Right cardiac atrium (tissue), 5 donors: Measurements from ENCODE around the gene VAMP1. TPM values are rescaled to one million over a fixed set of nuclear protein-coding genes. Genes with fewer than 3 reads are reported as not detected.
A peak's percentile ranks its signal among the peaks of the same experiment; 100 is the strongest.
"Not testable (repeated sequence)": the region's sequence is repeated elsewhere in the genome, so short reads cannot be mapped to it uniquely, and the experiment has no call there.

ENCODE experiments used
- ATAC-seq, 2 donors: fragments of 200-7000 bp; cut with Tn5 transposase; one replicate each; pipeline versions ENCODE4 v1.8.0 to v1.9.1; 2020; ENCODE audit warnings: moderate library complexity in 2 of 2, mild to moderate bottlenecking in 1 of 2
- DNase-seq, 3 donors: peaks; one replicate each; pipeline ENCODE4 v3.0.0-alpha.2; 2020
- H3K27ac ChIP-seq: one replicate; pipeline ENCODE4 v1.5.1; 2013; ENCODE audit warnings: mild to moderate bottlenecking, low read length, control low read depth, moderate library complexity
- H3K27me3 ChIP-seq: one replicate; pipeline ENCODE4 v1.6.1; 2013; ENCODE audit not compliant: control insufficient read depth, insufficient read depth
- H3K4me1 ChIP-seq: one replicate; pipeline ENCODE4 v1.6.1; 2013; ENCODE audit warnings: low read length; ENCODE audit not compliant: control insufficient read depth, insufficient read depth
- H3K4me3 ChIP-seq: one replicate; pipeline ENCODE4 v1.5.1; 2013; ENCODE audit warnings: low read length, control low read depth
- H3K9me3 ChIP-seq: one replicate; pipeline ENCODE4 v1.6.1; 2013; ENCODE audit warnings: low read length; ENCODE audit not compliant: control insufficient read depth
- WGBS: extraction: QIAGEN DNeasy Blood & Tissue Kit; methylation state at CpG from one replicate; pipeline ENCODE4 v1.1.7; 2013; 5-methylcytosine and 5-hydroxymethylcytosine counted together
- intact Hi-C, 4 donors: fragments of 100-400 bp; cut with DNase I; formaldehyde crosslinking; loops; one replicate each; pipeline versions ENCODE4 v1.11.0 to v1.14.0; 2022 to 2023
- polyA plus RNA-seq: library from polyadenylated mRNA; stranded (reverse); fragments of 200-250 nt; gene quantifications from one replicate; pipeline ENCODE4 v1.2.3, GENCODE V29; 2013
- total RNA-seq, 4 donors: library from RNA; stranded (reverse); fragmentation: NEBNext Ultra II Directional; extraction: Animal tissue kit (Norgen Biotek cat#: 25700); gene quantifications; one replicate each; pipeline ENCODE4 v1.2.1, GENCODE V29; 2021
- donor health status: healthy with polysubstance abuse.
- donor health status: DM: no; HTN: yes; CAD: no.
- donor health status: DM: no; HTN: no; CAD: no.
- donor health status: DM: no; HTN: yes; CAD: no; lungs with severe emphysema.
- donor health status: DM: yes; HTN: yes; CAD: no.

VAMP1 gene
- total and polyA plus RNA-seq, 5 donors, result 3.6 to 9.0 (median 5.8) TPM

DNA sequence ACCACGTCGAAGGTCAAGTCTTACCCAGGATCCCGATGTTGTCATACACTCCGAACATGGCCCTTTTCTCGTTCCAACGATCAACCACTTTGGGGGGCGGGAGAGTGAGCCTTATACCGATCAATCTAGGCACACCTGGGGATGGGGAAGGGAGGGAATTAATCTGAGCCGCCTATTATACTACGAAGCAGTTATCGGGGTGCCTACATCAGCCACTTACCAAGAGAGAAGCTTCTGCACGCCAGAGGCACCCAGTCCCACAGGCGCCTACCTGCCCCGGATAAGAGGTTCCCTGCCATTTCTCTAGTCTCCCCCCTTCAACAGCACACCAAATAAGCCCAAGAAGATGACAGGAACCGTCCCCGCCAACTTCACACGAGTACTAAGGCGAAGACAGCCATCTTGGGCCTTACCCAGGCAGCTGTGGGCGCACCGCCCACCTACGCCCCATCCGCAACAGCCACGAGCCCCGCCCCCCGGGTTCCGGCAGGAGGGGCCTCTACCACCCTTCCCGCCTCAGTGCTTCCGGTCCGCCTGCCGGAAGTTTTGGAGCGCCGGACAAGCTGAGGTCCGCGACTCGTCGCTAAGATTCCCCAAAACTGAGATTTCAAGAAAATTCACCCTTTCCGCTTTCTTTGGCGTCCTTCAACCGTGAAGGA is 22.5 kb upstream of the VAMP1 start, which contains the start of gene MRPL51:
Gene MRPL51, minus strand, starts transcription at position 425 of the 659 bp plus-strand sequence. Its CDS starts 126 bp downstream, at position 299.
- 2% methylated on average over 39 of the region's 39 CpGs for WGBS
- ATAC-seq (peak; percentile 96 to 97), DNase-seq (peak; percentile 98 to 99 (median 99))
- Histone ChIP-seq H3K4me3 (peak within 1 kb of the TSS; percentile 71), H3K4me1 (no peaks in the 10 kb centered on the region), H3K27ac (peak within 1 kb of the TSS; percentile 82), H3K27me3 (no peaks in the 10 kb centered on the region), H3K9me3 (no peaks in the 10 kb centered on the region)
- intact Hi-C loops, result no loop called here

DNA sequence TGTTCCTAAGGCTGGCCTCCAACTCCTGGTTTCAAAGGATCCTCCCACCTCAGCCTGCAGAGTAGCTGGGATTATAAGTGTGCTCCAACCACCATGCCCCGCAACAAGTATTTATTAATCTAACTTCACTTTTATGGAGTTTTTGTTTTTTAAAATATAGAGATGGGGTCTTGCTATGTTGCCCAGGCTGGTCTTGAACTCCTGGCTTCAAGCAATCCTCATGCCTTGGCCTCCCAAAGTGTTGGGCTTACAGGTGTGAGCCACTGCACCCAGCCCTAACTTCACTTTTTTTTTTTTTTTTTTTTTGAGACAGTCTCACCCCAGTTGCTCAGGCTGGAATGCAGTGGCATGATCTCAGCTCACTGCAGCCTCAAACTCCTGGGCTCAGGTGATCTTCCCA is 20.2 kb upstream of the VAMP1 start:
- intact Hi-C loops, DNase-seq, ATAC-seq, H3K27ac ChIP-seq, H3K4me3 ChIP-seq, H3K9me3 ChIP-seq, H3K4me1 ChIP-seq, H3K27me3 ChIP-seq: not testable (repeated sequence)
- WGBS, result 98% methylated on average over 1 of the region's 1 CpG

DNA sequence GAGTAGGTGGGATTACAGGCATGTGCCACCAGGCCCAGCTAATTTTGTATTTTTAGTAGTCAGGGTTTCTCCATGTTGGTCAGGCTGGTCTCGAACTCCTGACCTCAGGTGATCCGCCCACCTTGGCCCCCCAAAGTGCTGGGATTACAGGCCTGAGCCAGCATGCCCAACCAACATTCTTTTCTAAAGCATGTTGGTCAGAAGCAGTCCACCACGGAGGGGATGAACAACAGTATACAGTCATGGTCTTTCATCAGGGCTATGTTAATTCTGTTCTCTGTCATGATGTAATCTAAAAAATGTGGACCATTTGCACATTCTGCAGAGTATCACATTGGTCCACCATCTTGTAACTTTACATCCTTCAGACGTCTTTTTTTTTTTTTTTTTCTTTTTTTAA is 19.0 kb upstream of the VAMP1 start:
- no peak overlapping the region for H3K4me3 ChIP-seq
- ATAC-seq (no peak), DNase-seq (no peak)
- intact Hi-C loops, result no loop called here
- no peaks in the 10 kb centered on the region for H3K9me3 ChIP-seq
- no peaks in the 10 kb centered on the region for H3K27me3 ChIP-seq
- H3K27ac ChIP-seq, result no peak overlapping the region
- 59% methylated on average over 4 of the region's 4 CpGs for WGBS
- H3K4me1 ChIP-seq, result no peaks in the 10 kb centered on the region

DNA sequence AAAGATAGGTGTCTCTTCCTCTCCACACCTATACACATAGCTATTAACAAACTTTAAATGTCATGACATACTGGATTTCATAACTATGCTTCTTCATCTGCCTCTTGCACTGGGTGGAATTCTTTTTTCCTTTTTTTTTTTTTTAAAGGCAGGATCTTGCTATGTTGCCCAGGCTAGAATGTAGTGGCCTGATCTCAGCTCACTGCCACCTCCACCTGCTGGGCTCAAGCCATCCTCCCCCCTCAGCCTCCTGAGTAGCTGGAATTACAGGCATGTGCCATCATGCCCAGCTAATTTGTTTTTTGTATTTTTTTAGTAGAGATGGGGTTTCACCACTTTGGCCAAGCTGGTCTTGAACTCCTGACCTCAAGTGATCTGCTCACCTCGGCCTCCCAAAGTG is 17.8 kb upstream of the VAMP1 start:
- no peak for ATAC-seq
- H3K9me3 ChIP-seq, result no peaks in the 10 kb centered on the region
- H3K27ac ChIP-seq, result no peak overlapping the region
- DNase-seq, result no peak
- intact Hi-C loops, result no loop called here
- 82% methylated on average over 1 of the region's 1 CpG for WGBS
- no peaks in the 10 kb centered on the region for H3K27me3 ChIP-seq
- no peaks in the 10 kb centered on the region for H3K4me1 ChIP-seq
- H3K4me3 ChIP-seq, result no peak overlapping the region

- DNase-seq (no peak), ATAC-seq (peak; percentile 25 to 36)
- Histone ChIP-seq H3K27ac (no peak overlapping the region), H3K27me3 (no peaks in the 10 kb centered on the region), H3K9me3 (no peaks in the 10 kb centered on the region), H3K4me3 (no peak overlapping the region), H3K4me1 (no peaks in the 10 kb centered on the region)
- intact Hi-C loops, result no loop called here
- 85% methylated on average over 20 of the region's 20 CpGs for WGBS
These were observed 7.9 kb upstream of the VAMP1 start for GRCh38 chr12:6478416-6478815.

DNA sequence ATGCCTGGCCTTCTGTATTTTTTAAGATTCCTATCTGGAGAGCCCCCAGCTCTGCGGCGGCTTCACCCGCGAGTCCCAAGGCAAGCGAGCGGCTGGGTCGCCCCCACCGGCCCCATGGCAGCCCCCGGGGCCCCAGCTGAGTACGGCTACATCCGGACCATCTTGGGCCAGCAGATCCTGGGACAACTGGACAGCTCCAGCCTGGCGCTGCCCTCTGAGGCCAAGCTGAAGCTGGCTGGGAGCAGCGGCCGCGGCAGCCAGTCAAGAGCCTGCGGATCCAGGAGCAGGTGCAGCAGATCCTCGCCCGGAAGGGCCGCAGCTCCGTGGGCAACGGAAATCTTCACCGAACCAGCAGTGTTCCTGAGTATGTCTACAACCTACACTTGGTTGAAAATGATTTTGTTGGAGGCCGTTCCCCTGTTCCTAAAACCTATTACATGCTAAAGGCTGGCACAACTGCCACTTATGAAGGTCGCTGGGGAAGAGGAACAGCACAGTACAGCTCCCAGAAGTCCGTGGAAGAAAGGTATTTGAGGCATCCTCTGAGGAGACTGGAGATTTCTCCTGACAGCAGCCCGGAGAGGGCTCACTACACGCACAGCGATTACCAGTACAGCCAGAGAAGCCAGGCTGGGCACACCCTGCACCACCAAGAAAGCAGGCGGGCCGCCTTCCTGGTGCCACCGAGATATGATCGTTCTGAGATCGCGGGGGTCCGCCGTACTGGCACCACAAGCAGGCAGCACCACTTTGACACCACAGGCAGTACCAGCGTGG is 7.3 kb upstream of the VAMP1 start:
- peak in 1 of 3 donors; percentile 44 for DNase-seq
- ATAC-seq, result peak; percentile 40 to 61
- H3K9me3 ChIP-seq, H3K27ac ChIP-seq, H3K4me3 ChIP-seq, intact Hi-C loops, H3K27me3 ChIP-seq, H3K4me1 ChIP-seq: not testable (repeated sequence)
- WGBS, result 94% methylated on average over 37 of the region's 37 CpGs

DNA sequence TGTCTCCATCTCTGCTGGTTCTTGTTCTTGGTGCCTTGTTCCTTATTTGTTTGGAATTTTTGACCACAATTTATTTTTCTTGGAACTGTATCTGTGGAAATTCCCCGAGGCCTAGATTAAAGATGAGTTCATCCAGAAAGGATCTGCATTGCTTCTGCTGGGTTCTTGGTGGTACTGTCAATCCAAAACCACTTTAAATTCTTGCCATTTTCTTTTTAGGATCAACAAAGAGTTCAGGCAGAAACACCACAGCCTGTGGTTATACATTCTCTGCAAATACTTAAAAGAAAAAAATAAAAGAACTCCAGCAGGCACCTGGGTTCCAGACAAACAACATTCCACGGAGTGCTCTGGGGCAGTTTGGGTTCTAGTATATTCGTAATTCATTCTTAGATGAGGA is 6.0 kb upstream of the VAMP1 start:
- no peaks in the 10 kb centered on the region for H3K9me3 ChIP-seq
- no peaks in the 10 kb centered on the region for H3K4me1 ChIP-seq
- H3K4me3 ChIP-seq, result no peak overlapping the region
- no peaks in the 10 kb centered on the region for H3K27me3 ChIP-seq
- WGBS, result 61% methylated on average over 3 of the region's 3 CpGs
- no peak for DNase-seq
- no peak for ATAC-seq
- no peak overlapping the region for H3K27ac ChIP-seq
- intact Hi-C loops, result no loop called here

DNA sequence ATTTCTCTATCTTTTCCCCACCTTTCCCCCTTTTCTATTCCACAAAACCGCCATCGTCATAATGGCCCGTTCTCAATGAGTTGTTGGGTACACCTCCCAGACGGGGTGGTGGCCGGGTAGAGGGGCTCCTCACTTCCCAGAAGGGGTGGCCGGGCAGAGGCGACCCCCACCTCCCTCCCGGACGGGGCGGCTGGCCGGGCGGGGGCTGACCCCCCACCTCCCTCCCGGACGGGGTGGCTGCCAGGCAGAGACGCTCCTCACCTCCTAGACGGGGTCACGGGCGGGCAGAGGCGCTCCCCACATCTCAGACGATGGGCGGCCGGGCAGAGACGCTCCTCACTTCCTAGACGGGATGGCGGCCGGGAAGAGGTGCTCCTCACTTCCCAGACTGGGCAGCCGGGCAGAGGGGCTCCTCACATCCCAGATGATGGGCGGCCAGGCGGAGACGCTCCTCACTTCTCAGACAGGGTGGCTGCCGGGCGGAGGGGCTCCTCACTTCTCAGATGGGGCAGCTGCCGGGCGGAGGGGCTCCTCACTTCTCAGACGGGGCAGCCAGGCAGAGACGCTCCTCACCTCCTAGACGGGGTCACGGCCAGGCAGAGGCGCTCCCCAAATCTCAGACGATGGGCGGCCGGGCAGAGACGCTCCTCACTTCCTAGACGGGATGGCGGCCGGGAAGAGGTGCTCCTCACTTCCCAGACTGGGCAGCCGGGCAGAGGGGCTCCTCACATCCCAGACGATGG is 4.9 kb upstream of the VAMP1 start:
- intact Hi-C loops, H3K27ac ChIP-seq, H3K4me1 ChIP-seq, H3K4me3 ChIP-seq, H3K9me3 ChIP-seq, H3K27me3 ChIP-seq, ATAC-seq: not testable (repeated sequence)
- 92% methylated on average over 46 of the region's 48 CpGs for WGBS
- DNase-seq, result peak in 1 of 3 donors; percentile 55

GRCh38 chr12:6472491-6472890 is 2.0 kb upstream of the VAMP1 start:
- no peaks in the 10 kb centered on the region for H3K27me3 ChIP-seq
- no peaks in the 10 kb centered on the region for H3K4me1 ChIP-seq
- WGBS, result 90% methylated on average over 11 of the region's 11 CpGs
- H3K4me3 ChIP-seq, result no peak overlapping the region
- DNase-seq, result no peak
- intact Hi-C loops, result no loop called here
- no peak for ATAC-seq
- H3K27ac ChIP-seq, result no peak overlapping the region
- H3K9me3 ChIP-seq, result no peaks in the 10 kb centered on the region

DNA sequence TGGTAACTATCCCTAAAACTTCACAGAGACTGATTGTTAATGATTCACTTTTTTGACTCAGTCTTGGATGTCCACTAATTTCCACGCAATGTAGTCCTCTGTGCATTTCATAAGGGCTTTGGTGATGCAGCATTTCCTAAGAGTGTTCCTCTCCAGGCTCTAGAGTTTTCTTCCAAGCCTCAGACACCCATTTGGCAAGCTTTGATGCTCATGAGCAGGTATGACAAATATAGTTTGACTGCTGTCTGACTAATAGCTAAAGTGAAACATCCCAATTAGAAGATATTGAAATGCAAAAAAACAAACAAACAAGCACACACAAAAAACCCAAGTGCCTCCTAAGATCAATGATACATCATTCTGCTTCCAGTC is 1.5 kb upstream of the VAMP1 start:
- whole genome bisulfite sequencing, result 87% methylated on average over 1 of the region's 1 CpG
- intact Hi-C loops, result no loop called here
- no peaks in the 10 kb centered on the region for H3K4me1 ChIP-seq
- DNase-seq (no peak), ATAC-seq (no peak)
- no peak overlapping the region for H3K27ac ChIP-seq
- H3K4me3 ChIP-seq, result no peak overlapping the region
- no peaks in the 10 kb centered on the region for H3K27me3 ChIP-seq
- H3K9me3 ChIP-seq, result no peaks in the 10 kb centered on the region
